Gastroesophageal sphincter (tissue), 4 donors: Measurements from ENCODE around the gene PDPR. TPM values are rescaled to one million over a fixed set of nuclear protein-coding genes. Genes with fewer than 3 reads are reported as not detected.
"Not testable (repeated sequence)": the region's sequence is repeated elsewhere in the genome, so short reads cannot be mapped to it uniquely, and the experiment has no call there.

Experiments used
- ATAC-seq: fragments of 150-250 bp; one replicate; pipeline ENCODE4 v1.9.1; 2016; ENCODE audit warnings: mild to moderate bottlenecking, moderate library complexity
- H3K27ac ChIP-seq, 4 donors: fragments of 200-600 bp; sonication (generic) in 3 of 4; 1 replicate in 3 of 4; 2 replicates in 1 of 4; pipeline ENCODE4 v1.5.1; 2016 to 2019
- H3K27me3 ChIP-seq: fragments of 200-600 bp; sonication (generic); one replicate; pipeline ENCODE4 v1.5.1; 2019
- H3K36me3 ChIP-seq, 2 donors: fragments of 200-600 bp; sonication (generic); one replicate each; pipeline ENCODE4 v1.5.1; 2019; ENCODE audit warnings: control low read depth in 1 of 2
- H3K4me1 ChIP-seq, 3 donors: fragments of 200-600 bp; sonication (generic); 1 replicate in 2 of 3; 2 replicates in 1 of 3; pipeline ENCODE4 v1.5.1; 2016 to 2019; ENCODE audit warnings: control low read depth in 2 of 3
- H3K4me3 ChIP-seq, 2 donors: fragments of 200-600 bp; sonication (generic); one replicate each; pipeline ENCODE4 v1.5.1; 2019; ENCODE audit warnings: mild to moderate bottlenecking in 1 of 2, moderate library complexity in 1 of 2
- H3K9me3 ChIP-seq, 3 donors: fragments of 200-600 bp; sonication (generic); one replicate each; pipeline ENCODE4 v1.5.1; 2017 to 2019; ENCODE audit warnings: control low read depth in 2 of 3
- EP300 ChIP-seq: sonication (generic); formaldehyde crosslinking; IDR thresholded peaks from one replicate; pipeline ENCODE4 v1.6.1; 2017; ENCODE audit warnings: antibody characterized with exemption, mild to moderate bottlenecking
- POLR2A ChIP-seq, 2 donors: fragments of 450-650 bp; IDR thresholded peaks; one replicate each; pipeline ENCODE4 v1.6.1; 2017; ENCODE audit warnings: antibody characterized with exemption in 2 of 2, mild to moderate bottlenecking in 2 of 2, moderate library complexity in 1 of 2
- POLR2AphosphoS5 ChIP-seq: sonication (generic); formaldehyde crosslinking; IDR thresholded peaks from one replicate; pipeline ENCODE4 v1.6.1; 2017; ENCODE audit warnings: antibody characterized with exemption
- WGBS, 2 donors: methylation state at CpG; one replicate each; pipeline ENCODE4 v1.1.5; 2018; ENCODE audit warnings: low coverage in 1 of 2; 5-methylcytosine and 5-hydroxymethylcytosine counted together
- total RNA-seq, 4 donors: library from RNA; depleted of rRNA; stranded (reverse); fragments of >200 nt; gene quantifications; one replicate each; pipeline ENCODE4 v1.1.0, GENCODE V29; 2016
- TF ChIP-seq, protein P1 (sequence below), 4 experiments: fragments of 200-600 bp in 2 of 4; fragments of 450-650 bp in 2 of 4; sonication (generic) in 1 of 4; IDR thresholded peaks; one replicate each; pipeline ENCODE4 v1.5.1; 2017 to 2019; ENCODE audit warnings: antibody characterized with exemption in 4 of 4, mild to moderate bottlenecking in 2 of 4, moderate library complexity in 2 of 4

Gene PDPR
- total RNA-seq, 4 donors from 2014 or later = 24.0 to 38.3 (median 29.8) TPM

- Histone ChIP-seq H3K36me3 (peaks cover 0 to 67% of the 10 kb centered on the region in 2 donors), H3K27me3 (no peaks in the 10 kb centered on the region), H3K9me3 (no peaks in the 10 kb centered on the region), H3K4me1 (no peaks in the 10 kb centered on the region), H3K4me3 (no peak overlapping the region), H3K27ac (no peak overlapping the region)
- TF ChIP-seq POLR2A (IDR thresholded peaks at IDR 0.05) (no peak), EP300 (no peak), POLR2AphosphoS5 (no peak)
- TF ChIP-seq, protein P1, sequence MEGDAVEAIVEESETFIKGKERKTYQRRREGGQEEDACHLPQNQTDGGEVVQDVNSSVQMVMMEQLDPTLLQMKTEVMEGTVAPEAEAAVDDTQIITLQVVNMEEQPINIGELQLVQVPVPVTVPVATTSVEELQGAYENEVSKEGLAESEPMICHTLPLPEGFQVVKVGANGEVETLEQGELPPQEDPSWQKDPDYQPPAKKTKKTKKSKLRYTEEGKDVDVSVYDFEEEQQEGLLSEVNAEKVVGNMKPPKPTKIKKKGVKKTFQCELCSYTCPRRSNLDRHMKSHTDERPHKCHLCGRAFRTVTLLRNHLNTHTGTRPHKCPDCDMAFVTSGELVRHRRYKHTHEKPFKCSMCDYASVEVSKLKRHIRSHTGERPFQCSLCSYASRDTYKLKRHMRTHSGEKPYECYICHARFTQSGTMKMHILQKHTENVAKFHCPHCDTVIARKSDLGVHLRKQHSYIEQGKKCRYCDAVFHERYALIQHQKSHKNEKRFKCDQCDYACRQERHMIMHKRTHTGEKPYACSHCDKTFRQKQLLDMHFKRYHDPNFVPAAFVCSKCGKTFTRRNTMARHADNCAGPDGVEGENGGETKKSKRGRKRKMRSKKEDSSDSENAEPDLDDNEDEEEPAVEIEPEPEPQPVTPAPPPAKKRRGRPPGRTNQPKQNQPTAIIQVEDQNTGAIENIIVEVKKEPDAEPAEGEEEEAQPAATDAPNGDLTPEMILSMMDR (IDR thresholded peaks at IDR 0.05) = no peak
- no peak for ATAC-seq
- 56 to 78% methylated on average over 2 to 6 of the region's 6 CpGs for WGBS, 2 donors
Observed at GRCh38 chr16:70161350-70161749, 47.2 kb downstream of the PDPR start.

DNA sequence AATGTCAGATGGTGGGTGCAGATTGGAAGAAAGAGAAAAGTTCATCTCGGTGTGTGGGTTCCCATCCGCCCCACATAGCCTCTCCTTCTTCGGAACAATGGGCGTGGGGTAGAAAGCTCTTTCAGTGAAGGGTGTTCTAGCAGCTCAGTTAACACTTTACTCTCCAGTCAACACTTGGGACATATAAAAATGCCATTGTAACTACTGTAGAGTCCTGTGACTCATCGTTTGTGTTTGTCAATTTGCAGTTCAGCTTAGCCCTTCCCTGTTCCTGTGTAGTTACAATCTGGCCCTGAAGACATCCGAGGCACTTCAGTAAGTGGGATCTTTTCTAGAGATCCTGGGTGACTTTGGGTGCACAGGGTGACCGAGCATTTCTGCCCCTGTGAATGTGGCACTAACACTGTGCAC is 47.9 kb downstream of the PDPR start:
- Histone ChIP-seq H3K4me3 (no peak overlapping the region), H3K4me1 (no peaks in the 10 kb centered on the region), H3K27me3 (no peaks in the 10 kb centered on the region), H3K27ac (no peak overlapping the region), H3K9me3 (no peaks in the 10 kb centered on the region), H3K36me3 (peaks cover 0 to 60% of the 10 kb centered on the region in 2 donors)
- WGBS, 2 donors = 46 to 52% methylated on average over 7 of the region's 7 CpGs
- no peak for ATAC-seq
- TF ChIP-seq EP300 (no peak), POLR2AphosphoS5 (no peak), POLR2A (IDR thresholded peaks at IDR 0.05) (no peak)
- TF ChIP-seq, protein P1 (IDR thresholded peaks at IDR 0.05) = no peak

DNA sequence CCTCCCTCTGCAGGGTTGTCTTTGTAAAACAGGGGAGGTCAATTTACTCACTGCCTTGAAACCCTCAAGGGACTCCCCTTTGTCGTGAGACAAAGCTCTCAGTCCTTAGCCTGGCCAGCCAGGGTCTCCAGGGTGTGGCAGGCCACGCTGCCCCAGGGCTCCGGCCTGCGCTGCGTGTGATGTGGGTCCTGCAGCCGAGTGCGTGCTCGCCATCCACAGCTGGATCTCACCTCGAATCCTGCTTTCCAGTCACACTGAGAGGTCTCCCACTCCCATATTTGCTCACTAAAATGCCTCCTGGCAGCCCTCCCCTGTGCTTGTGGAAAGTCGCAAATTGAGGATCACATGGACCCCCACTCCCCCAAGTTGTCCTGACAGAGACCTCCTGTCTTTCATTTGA is 49.5 kb downstream of the PDPR start:
- no peaks in the 10 kb centered on the region for H3K27me3 ChIP-seq
- no peaks in the 10 kb centered on the region for H3K9me3 ChIP-seq
- TF ChIP-seq POLR2A (IDR thresholded peaks at IDR 0.05) (no peak), EP300 (no peak), POLR2AphosphoS5 (no peak)
- TF ChIP-seq, protein P1 (IDR thresholded peaks at IDR 0.05) = no peak
- no peak for ATAC-seq
- 81 to 90% methylated on average over 6 to 10 of the region's 10 CpGs for WGBS, 2 donors
- no peak overlapping the region for H3K27ac ChIP-seq
- H3K36me3 ChIP-seq = peaks cover 0 to 44% of the 10 kb centered on the region in 2 donors
- H3K4me3 ChIP-seq = no peak overlapping the region
- H3K4me1 ChIP-seq = no peaks in the 10 kb centered on the region

DNA sequence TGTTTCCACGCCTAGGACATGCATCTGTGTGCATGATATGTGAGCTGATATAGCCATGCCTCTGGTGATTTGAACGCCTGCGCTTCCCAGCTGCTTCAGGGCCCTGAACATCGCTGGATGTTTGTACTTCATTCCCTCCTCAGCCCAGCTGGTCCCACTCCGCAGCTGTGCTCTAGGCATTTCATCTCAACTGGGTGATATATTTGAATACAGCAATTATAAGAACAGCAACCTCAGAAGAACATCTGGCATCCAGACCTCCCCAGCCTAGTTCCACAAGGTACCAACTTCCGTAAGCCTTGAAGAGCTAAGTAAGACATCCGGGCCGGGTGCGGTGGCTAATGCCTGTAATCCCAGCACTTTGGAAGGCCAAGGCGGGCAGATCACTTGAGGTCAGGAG is 52.6 kb downstream of the PDPR start:
- not testable (repeated sequence) for H3K4me3 ChIP-seq, H3K4me1 ChIP-seq, H3K27me3 ChIP-seq, H3K9me3 ChIP-seq, ATAC-seq, H3K27ac ChIP-seq
- no CpG with 5 or more reads among the region's 10 CpGs for WGBS, 2 donors
- H3K36me3 ChIP-seq = peaks cover 0 to 14% of the 10 kb centered on the region in 2 donors

DNA sequence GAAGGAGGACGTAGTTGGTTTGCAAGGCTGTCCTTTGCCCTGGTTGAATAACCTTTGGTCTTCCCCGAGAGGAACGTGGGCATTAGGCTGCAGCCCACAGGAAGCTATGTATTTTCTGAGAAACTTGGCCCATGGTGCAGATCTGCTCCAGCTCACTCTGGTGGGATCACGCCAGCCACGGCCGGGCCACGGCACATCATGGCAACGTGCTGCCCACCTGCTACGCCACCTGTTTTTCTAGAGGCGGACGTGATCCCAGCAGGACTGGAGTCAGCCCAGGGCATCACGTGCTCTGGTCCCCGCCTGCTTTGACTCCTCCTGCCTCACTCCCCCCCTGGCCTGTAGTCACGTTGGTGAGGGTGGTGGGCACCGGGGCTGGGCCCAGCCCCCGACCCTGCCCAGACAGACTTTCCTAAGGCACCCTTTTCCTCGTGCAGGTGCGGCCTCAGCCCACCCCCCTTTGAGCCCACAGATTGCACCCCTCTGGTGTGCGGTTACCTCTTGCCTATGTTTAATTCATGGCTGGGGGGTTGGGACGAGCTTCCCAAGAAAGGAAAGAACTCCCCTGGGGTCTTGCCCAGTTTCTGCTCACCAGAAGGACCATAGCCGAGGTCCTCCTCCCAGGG is 59.2 kb downstream of the PDPR start, which contains the start of gene CLEC18C:
Gene CLEC18C, plus strand, starts transcription at position 576 of the 626 bp plus-strand sequence. CDS start 492 bp downstream, outside the sequence.
- WGBS, 2 donors = no CpG with 5 or more reads among the region's 21 CpGs
- not testable (repeated sequence) for H3K9me3 ChIP-seq, H3K27me3 ChIP-seq, H3K4me3 ChIP-seq, ATAC-seq, H3K4me1 ChIP-seq, H3K36me3 ChIP-seq, H3K27ac ChIP-seq

DNA sequence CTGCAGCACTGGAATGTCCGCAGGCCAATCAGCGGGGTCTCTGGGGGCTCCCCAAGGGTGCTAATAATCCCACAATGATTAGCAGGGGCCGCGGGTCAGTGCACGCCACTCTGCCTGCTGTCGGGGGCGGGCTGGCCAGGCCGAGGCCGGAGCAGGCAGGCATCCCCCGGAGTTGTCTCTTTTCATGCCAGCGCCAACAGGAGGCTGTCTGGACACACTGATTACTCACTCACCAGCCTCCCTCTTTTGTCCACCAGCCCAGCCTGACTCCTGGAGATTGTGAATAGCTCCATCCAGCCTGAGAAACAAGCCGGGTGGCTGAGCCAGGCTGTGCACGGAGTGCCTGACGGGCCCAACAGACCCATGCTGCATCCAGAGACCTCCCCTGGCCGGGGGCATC is 59.8 kb downstream of the PDPR start:
- not testable (repeated sequence) for H3K9me3 ChIP-seq, H3K27ac ChIP-seq, H3K4me1 ChIP-seq, ATAC-seq, H3K27me3 ChIP-seq, H3K36me3 ChIP-seq, H3K4me3 ChIP-seq
- WGBS, 2 donors = no CpG with 5 or more reads among the region's 15 CpGs

DNA sequence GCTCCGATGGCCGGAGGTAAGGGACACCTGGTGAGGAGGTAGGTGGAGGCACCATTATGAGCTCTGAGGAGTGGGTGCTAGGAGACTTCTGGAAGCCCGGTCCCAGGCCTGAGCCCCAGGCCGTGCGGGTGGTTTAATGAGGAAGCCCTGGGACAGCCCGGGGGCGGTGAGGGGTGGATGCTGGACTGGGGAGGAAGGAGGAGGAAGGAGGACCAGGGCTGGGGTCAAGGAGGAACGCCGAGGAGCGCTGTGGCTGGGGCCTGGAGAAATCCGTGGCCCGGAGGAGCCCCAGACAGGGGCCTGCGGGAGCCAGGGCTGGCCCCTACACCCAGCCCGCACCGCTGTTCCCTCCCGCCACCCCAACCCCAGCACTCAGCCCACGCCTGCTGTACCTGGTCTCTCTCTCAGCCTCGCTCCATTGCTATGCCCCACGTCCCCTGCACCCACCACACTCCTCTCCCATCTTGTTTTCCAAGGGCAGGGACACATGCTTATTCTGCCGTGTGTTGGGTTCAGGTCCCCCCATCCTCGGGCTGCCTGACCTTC is 60.3 kb downstream of the PDPR start:
- no CpG with 5 or more reads among the region's 21 CpGs for WGBS, 2 donors

GRCh38 chr16:70187858-70188607 is 73.9 kb downstream of the PDPR start:
- not testable (repeated sequence) for H3K4me1 ChIP-seq, H3K9me3 ChIP-seq, H3K27me3 ChIP-seq, H3K36me3 ChIP-seq
- ATAC-seq = peak; percentile 91
- peak overlapping the region; percentile 55 to 65 for H3K4me3 ChIP-seq
- peak overlapping the region; percentile 59 to 83 (median 75) for H3K27ac ChIP-seq
- no CpG with 5 or more reads among the region's 71 CpGs for WGBS, 2 donors

More for the DNA sequence above, 60.3 kb downstream of the PDPR start:
- H3K4me1 ChIP-seq, H3K27ac ChIP-seq, H3K4me3 ChIP-seq, H3K27me3 ChIP-seq, H3K36me3 ChIP-seq, H3K9me3 ChIP-seq, ATAC-seq: not testable (repeated sequence)

DNA sequence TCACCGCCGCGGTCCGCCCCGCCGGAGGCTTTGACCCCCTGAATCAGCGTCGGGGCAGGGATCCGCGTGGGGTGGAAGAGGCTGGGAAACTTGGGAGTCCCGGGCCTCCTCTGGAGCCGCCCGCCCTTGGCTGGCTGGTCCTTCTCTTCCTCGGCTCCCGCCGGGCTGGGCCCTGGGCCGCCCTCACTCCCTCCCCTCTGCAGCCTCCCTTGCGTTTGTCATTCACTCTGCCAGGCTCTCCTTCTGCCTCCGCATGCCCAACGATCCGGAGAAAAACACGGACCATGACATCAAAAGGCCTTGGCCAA is 74.4 kb downstream of the PDPR start:
- WGBS, 2 donors = no CpG with 5 or more reads among the region's 22 CpGs
- peak; percentile 82 for ATAC-seq

DNA sequence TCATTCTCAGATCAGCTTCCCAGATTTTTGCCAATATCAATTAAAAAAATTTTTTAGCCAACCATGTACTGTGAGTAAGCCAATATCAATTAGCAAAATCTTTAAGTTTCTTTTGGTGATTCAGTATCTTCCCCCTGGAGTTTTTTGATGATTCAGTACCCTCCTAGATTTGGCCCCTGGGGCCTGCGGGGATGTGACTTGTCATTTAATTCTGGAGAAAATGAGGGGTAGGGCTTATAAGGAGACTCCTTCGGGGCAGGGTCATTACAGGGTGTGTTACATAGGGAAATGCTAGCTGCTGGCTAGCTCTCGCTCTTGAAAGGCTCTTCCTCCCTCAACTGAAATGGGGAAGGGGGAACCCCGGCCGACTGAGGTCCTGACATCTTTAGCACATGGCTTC is 76.4 kb downstream of the PDPR start:
- H3K27ac ChIP-seq, H3K36me3 ChIP-seq, ATAC-seq, H3K27me3 ChIP-seq, H3K4me3 ChIP-seq, H3K4me1 ChIP-seq, H3K9me3 ChIP-seq: not testable (repeated sequence)
- WGBS, 2 donors = no CpG with 5 or more reads among the region's 5 CpGs

More for the DNA sequence above, 74.4 kb downstream of the PDPR start:
- peak overlapping the region; percentile 55 to 65 for H3K4me3 ChIP-seq
- H3K36me3 ChIP-seq, H3K27me3 ChIP-seq, H3K4me1 ChIP-seq, H3K9me3 ChIP-seq: not testable (repeated sequence)
- peak overlapping the region; percentile 59 to 83 (median 75) for H3K27ac ChIP-seq
